ENCODE data around the gene CLEC4M.

- TF ChIP-seq CTCF (IDR thresholded peaks at IDR 0.05; ENCODE audit: low read depth, low read length, missing input control) (no peak), GABPA (IDR thresholded peaks at IDR 0.05 in 1 of 2, conservative IDR thresholded peaks at IDR 0.05 in 1 of 2) (no peak), REST (IDR thresholded peaks at IDR 0.05) (no peak), RAD21 (IDR thresholded peaks at IDR 0.05) (no peak), HNF4A (conservative IDR thresholded peaks at IDR 0.05) (no peak), YY1 (IDR thresholded peaks at IDR 0.05) (no peak), TAF1 (conservative IDR thresholded peaks at IDR 0.05) (no peak), MAX (IDR thresholded peaks at IDR 0.05) (no peak), SP1 (IDR thresholded peaks at IDR 0.05) (no peak)
Observed at GRCh38 chr19:7740682-7741054, 22.4 kb upstream of the CLEC4M start.

All from liver (tissue), 3 donors.